ENCODE data around the gene SUMO4. TPM values are rescaled to one million over a fixed set of nuclear protein-coding genes. Genes with fewer than 3 reads are reported as not detected.

SUMO4 gene
- total and polyA plus RNA-seq, 4 donors, result 0.83 to 3.3 (median 0.84) TPM; not detected in 1

GRCh38 chr6:149422581-149422980, 22.5 kb downstream of the SUMO4 start:
- TF ChIP-seq SP1 (IDR thresholded peaks at IDR 0.05), result no peak
- no peak for TF ChIP-seq EGR1 (IDR thresholded peaks at IDR 0.05; ENCODE audit: low read depth in 2 of 2)
- TF ChIP-seq RXRA (IDR thresholded peaks at IDR 0.05), result no peak
- TF ChIP-seq MAX (IDR thresholded peaks at IDR 0.05), result no peak
- no peak for TF ChIP-seq RAD21 (IDR thresholded peaks at IDR 0.05)

DNA sequence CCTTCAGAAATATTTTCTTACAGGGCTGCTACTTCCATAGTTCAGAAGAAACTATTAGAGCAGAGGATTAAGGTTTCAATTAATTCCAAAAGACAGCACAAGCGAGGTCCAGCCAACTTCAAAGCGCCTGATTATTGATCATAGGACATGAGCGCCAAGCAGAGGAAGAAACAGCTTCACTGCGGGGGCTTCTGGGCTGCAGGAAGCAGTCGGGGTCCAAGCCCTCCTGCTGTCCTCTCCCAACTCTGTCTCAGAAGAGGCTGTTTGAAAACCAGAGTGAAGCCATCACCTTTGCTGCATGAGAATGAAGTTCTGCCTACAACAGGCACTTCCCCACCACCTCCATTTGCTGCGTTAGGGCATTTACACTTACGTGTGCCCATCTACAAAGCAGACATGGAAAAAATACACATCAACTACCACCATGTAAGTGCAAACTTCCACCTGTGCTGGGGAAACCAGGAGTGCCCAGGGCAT, 23.9 kb downstream of the SUMO4 start:
- H3K36me3 ChIP-seq (ENCODE audit: control insufficient read depth in 4 of 4, insufficient read depth in 3 of 4, low read depth in 1 of 4, low read length in 3 of 4), result no peaks in the 10 kb centered on the region
- DNase-seq (ENCODE audit: low spot score), result no peak
- no peak overlapping the region for H3K27ac ChIP-seq (ENCODE audit: low read depth in 1 of 2, low read length in 2 of 2)
- no peak for TF ChIP-seq ATF3 (IDR thresholded peaks at IDR 0.05)
- TF ChIP-seq, protein P1, sequence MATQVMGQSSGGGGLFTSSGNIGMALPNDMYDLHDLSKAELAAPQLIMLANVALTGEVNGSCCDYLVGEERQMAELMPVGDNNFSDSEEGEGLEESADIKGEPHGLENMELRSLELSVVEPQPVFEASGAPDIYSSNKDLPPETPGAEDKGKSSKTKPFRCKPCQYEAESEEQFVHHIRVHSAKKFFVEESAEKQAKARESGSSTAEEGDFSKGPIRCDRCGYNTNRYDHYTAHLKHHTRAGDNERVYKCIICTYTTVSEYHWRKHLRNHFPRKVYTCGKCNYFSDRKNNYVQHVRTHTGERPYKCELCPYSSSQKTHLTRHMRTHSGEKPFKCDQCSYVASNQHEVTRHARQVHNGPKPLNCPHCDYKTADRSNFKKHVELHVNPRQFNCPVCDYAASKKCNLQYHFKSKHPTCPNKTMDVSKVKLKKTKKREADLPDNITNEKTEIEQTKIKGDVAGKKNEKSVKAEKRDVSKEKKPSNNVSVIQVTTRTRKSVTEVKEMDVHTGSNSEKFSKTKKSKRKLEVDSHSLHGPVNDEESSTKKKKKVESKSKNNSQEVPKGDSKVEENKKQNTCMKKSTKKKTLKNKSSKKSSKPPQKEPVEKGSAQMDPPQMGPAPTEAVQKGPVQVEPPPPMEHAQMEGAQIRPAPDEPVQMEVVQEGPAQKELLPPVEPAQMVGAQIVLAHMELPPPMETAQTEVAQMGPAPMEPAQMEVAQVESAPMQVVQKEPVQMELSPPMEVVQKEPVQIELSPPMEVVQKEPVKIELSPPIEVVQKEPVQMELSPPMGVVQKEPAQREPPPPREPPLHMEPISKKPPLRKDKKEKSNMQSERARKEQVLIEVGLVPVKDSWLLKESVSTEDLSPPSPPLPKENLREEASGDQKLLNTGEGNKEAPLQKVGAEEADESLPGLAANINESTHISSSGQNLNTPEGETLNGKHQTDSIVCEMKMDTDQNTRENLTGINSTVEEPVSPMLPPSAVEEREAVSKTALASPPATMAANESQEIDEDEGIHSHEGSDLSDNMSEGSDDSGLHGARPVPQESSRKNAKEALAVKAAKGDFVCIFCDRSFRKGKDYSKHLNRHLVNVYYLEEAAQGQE (IDR thresholded peaks at IDR 0.05), result no peak
- TF ChIP-seq MAX (IDR thresholded peaks at IDR 0.05), result no peak
- TF ChIP-seq ZBTB33 (IDR thresholded peaks at IDR 0.05), result no peak
- TF ChIP-seq RAD21 (IDR thresholded peaks at IDR 0.05), result no peak
- TF ChIP-seq, protein P2, sequence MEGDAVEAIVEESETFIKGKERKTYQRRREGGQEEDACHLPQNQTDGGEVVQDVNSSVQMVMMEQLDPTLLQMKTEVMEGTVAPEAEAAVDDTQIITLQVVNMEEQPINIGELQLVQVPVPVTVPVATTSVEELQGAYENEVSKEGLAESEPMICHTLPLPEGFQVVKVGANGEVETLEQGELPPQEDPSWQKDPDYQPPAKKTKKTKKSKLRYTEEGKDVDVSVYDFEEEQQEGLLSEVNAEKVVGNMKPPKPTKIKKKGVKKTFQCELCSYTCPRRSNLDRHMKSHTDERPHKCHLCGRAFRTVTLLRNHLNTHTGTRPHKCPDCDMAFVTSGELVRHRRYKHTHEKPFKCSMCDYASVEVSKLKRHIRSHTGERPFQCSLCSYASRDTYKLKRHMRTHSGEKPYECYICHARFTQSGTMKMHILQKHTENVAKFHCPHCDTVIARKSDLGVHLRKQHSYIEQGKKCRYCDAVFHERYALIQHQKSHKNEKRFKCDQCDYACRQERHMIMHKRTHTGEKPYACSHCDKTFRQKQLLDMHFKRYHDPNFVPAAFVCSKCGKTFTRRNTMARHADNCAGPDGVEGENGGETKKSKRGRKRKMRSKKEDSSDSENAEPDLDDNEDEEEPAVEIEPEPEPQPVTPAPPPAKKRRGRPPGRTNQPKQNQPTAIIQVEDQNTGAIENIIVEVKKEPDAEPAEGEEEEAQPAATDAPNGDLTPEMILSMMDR (IDR thresholded peaks at IDR 0.05; ENCODE audit: low read depth, low read length, missing input control), result no peak
- TF ChIP-seq TAF1 (conservative IDR thresholded peaks at IDR 0.05), result no peak
- no peak for TF ChIP-seq RXRA (IDR thresholded peaks at IDR 0.05)
- no peak for TF ChIP-seq NR2F2 (IDR thresholded peaks at IDR 0.05)
- TF ChIP-seq GABPA (IDR thresholded peaks at IDR 0.05 in 1 of 2, conservative IDR thresholded peaks at IDR 0.05 in 1 of 2), result no peak
- TF ChIP-seq HNF4G (IDR thresholded peaks at IDR 0.05), result no peak
- TF ChIP-seq JUND (IDR thresholded peaks at IDR 0.05), result no peak
- TF ChIP-seq SP1 (IDR thresholded peaks at IDR 0.05), result no peak
- H3K4me1 ChIP-seq (ENCODE audit: control insufficient read depth in 4 of 4, insufficient read depth in 4 of 4, low read length in 3 of 4), result peaks cover 0 to 10% (median 5%) of the 10 kb centered on the region in 4 donors
- no peak overlapping the region for H3K4me3 ChIP-seq (ENCODE audit: low read depth in 1 of 3, low read length in 3 of 3)
- 39% methylated on average over 7 of the region's 7 CpGs for WGBS
- no peaks in the 10 kb centered on the region for H3K27me3 ChIP-seq (ENCODE audit: control insufficient read depth in 4 of 4, insufficient read depth in 4 of 4, low read length in 3 of 4)
- no peak overlapping the region for H3K9ac ChIP-seq (ENCODE audit: low read depth in 1 of 2, low read length in 2 of 2)
- no peaks in the 10 kb centered on the region for H3K9me3 ChIP-seq (ENCODE audit: control insufficient read depth in 4 of 4, low read length in 3 of 4)

More at GRCh38 chr6:149422581-149422980, 22.5 kb downstream of the SUMO4 start:
- 94% methylated on average over 4 of the region's 4 CpGs for whole genome bisulfite sequencing
- no peak overlapping the region for H3K27ac ChIP-seq (ENCODE audit: low read depth in 1 of 2, low read length in 2 of 2)
- H3K27me3 ChIP-seq (ENCODE audit: control insufficient read depth in 4 of 4, insufficient read depth in 4 of 4, low read length in 3 of 4), result no peaks in the 10 kb centered on the region
- H3K36me3 ChIP-seq (ENCODE audit: control insufficient read depth in 4 of 4, insufficient read depth in 3 of 4, low read depth in 1 of 4, low read length in 3 of 4), result no peaks in the 10 kb centered on the region
- no peak for DNase-seq (ENCODE audit: low spot score)
- H3K4me1 ChIP-seq (ENCODE audit: control insufficient read depth in 4 of 4, insufficient read depth in 4 of 4, low read length in 3 of 4), result peaks cover 0 to 10% (median 5%) of the 10 kb centered on the region in 4 donors
- H3K9ac ChIP-seq (ENCODE audit: low read depth in 1 of 2, low read length in 2 of 2), result no peak overlapping the region
- H3K4me3 ChIP-seq (ENCODE audit: low read depth in 1 of 3, low read length in 3 of 3), result no peak overlapping the region
- H3K9me3 ChIP-seq (ENCODE audit: control insufficient read depth in 4 of 4, low read length in 3 of 4), result no peaks in the 10 kb centered on the region
